OCI-LY3 (cell line): ENCODE measurements around the gene PHLDA1.

Experiments
- CTCF ChIP-seq: fragments of 200-600, 300-600 bp; sonication (generic); IDR thresholded peaks from 2 replicates; pipeline ENCODE4 v1.5.1; 2014; ENCODE audit warnings: antibody characterized with exemption, low read length, low read depth
- EZH2phosphoT487 ChIP-seq: fragments of 200-600 bp; shearing (Covaris generic); IDR thresholded peaks from 2 replicates; pipeline ENCODE4 v1.6.1; 2018; ENCODE audit warnings: antibody characterized with exemption, mixed run types, low read depth

GRCh38 chr12:76075448-76075847 lies 43.9 kb upstream of the PHLDA1 start:
- TF ChIP-seq CTCF (no peak), EZH2phosphoT487 (no peak)
